HepG2 (cell line): ENCODE measurements around the gene ACSM6. TPM values are rescaled to one million over a fixed set of nuclear protein-coding genes. Genes with fewer than 3 reads are reported as not detected.

Experiments
- CEBPG ChIP-seq: IDR thresholded peaks from 2 replicates; pipeline ENCODE4 v1.6.1; 2016
- FUBP1 ChIP-seq: sonication (generic); formaldehyde crosslinking; IDR thresholded peaks from 2 replicates; pipeline ENCODE4 v1.5.1; 2020; ENCODE audit warnings: missing genetic modification reagents, mild to moderate bottlenecking, borderline replicate concordance
- GTF2F1 ChIP-seq: fragments of 150-350 bp; IDR thresholded peaks from 2 replicates; pipeline ENCODE4 v1.6.1; 2014; ENCODE audit warnings: low read length
- HDAC2 ChIP-seq: sonication (generic); formaldehyde crosslinking; IDR thresholded peaks from 2 replicates; pipeline ENCODE4 v1.4.0; 2020; ENCODE audit warnings: missing genetic modification reagents
- KAT8 ChIP-seq: IDR thresholded peaks from 2 replicates; pipeline ENCODE4 v1.6.1; 2016; ENCODE audit warnings: missing genetic modification reagents, missing compliant biosample characterization
- KMT2A ChIP-seq: sonication (generic); formaldehyde crosslinking; IDR thresholded peaks from 2 replicates; pipeline ENCODE4 v1.4.0; 2020; ENCODE audit warnings: missing genetic modification reagents
- KMT2B ChIP-seq: IDR thresholded peaks from 2 replicates; pipeline ENCODE4 v1.6.1; 2016; ENCODE audit warnings: missing genetic modification reagents, missing compliant biosample characterization
- NCOA5 ChIP-seq: sonication (generic); formaldehyde crosslinking; IDR thresholded peaks from 2 replicates; pipeline ENCODE4 v1.4.0; 2020; ENCODE audit warnings: missing genetic modification reagents
- PITX1 ChIP-seq: sonication (generic); formaldehyde crosslinking; IDR thresholded peaks from 2 replicates; pipeline ENCODE4 v1.5.1; 2020; ENCODE audit warnings: mild to moderate bottlenecking, missing genetic modification reagents
- TOPORS ChIP-seq: sonication (generic); formaldehyde crosslinking; IDR thresholded peaks from 2 replicates; pipeline ENCODE4 v1.8.0; 2023; ENCODE audit warnings: mild to moderate bottlenecking, missing genetic modification reagents
- TRIM22 ChIP-seq: fragments of 450-650 bp; IDR thresholded peaks from 2 replicates; pipeline ENCODE4 v1.6.1; 2017
- XRCC5 ChIP-seq: fragments of 200-400 bp; formaldehyde crosslinking; optimal IDR thresholded peaks from 2 replicates; pipeline ENCODE3; 2017; ENCODE audit warnings: mild to moderate bottlenecking, low read length
- ZFP36L2 ChIP-seq: sonication (generic); formaldehyde crosslinking; IDR thresholded peaks from 2 replicates; pipeline ENCODE4 v1.4.0; 2020; ENCODE audit warnings: missing genetic modification reagents
- ZFP91 ChIP-seq: sonication (generic); formaldehyde crosslinking; IDR thresholded peaks from 2 replicates; pipeline ENCODE4 v1.9.0; 2022; ENCODE audit warnings: missing genetic modification reagents, mild to moderate bottlenecking, borderline replicate concordance
- ZNF501 ChIP-seq: sonication (generic); formaldehyde crosslinking; IDR thresholded peaks from 2 replicates; pipeline ENCODE4 v1.5.1; 2020; ENCODE audit warnings: mild to moderate bottlenecking, moderate library complexity, missing genetic modification reagents
- ZNF747 ChIP-seq: sonication (generic); formaldehyde crosslinking; IDR thresholded peaks from 2 replicates; pipeline ENCODE4 v1.8.1; 2023; ENCODE audit warnings: missing genetic modification reagents, mild to moderate bottlenecking, borderline replicate concordance
- ZSCAN9 ChIP-seq: IDR thresholded peaks from 2 replicates; pipeline ENCODE4 v1.6.1; 2016; ENCODE audit warnings: borderline replicate concordance
- polyA plus RNA-seq, 8 experiments: library from polyadenylated mRNA; depleted of rRNA in 3 of 8; stranded (reverse) in 7 of 8; unstranded in 1 of 8; fragments of >200 nt; fragmentation: Illumina TruSeq in 4 of 8; extraction: Trizol in 4 of 8; gene quantifications; 2 replicates each; pipeline versions ENCODE4 v1.2.1 to v1.2.3, GENCODE V29; 2011 to 2016; ENCODE audit warnings: low read depth in 4 of 8, missing spikeins in 1 of 8, mixed read lengths in 1 of 8; ENCODE audit not compliant: insufficient read depth in 1 of 8
- total RNA-seq, 5 experiments: library from RNA; depleted of rRNA; stranded (reverse); fragments of >200 nt; fragmentation: Illumina TruSeq; extraction: Trizol; gene quantifications; 2 replicates each; pipeline ENCODE4 v1.2.3, GENCODE V29; 2016; ENCODE audit warnings: low read depth in 1 of 5
- TF ChIP-seq, protein P1 (sequence below): sonication (generic); formaldehyde crosslinking; IDR thresholded peaks from 2 replicates; pipeline ENCODE4 v1.5.1; 2020; ENCODE audit warnings: missing genetic modification reagents, mild to moderate bottlenecking, borderline replicate concordance
- TF ChIP-seq, protein P2 (sequence below): sonication (generic); formaldehyde crosslinking; IDR thresholded peaks from 2 replicates; pipeline ENCODE4 v1.4.0; 2020; ENCODE audit warnings: low read depth, mild to moderate bottlenecking, missing genetic modification reagents
- TF ChIP-seq, protein P3 (sequence below): sonication (generic); formaldehyde crosslinking; IDR thresholded peaks from 2 replicates; pipeline ENCODE4 v1.4.0; 2020; ENCODE audit warnings: missing genetic modification reagents

Gene ACSM6
- total and polyA plus RNA-seq, 2 of the 13 experiments (the other 11 are each of a cell fraction or from before 2014, with no cell fraction given): not detected

DNA sequence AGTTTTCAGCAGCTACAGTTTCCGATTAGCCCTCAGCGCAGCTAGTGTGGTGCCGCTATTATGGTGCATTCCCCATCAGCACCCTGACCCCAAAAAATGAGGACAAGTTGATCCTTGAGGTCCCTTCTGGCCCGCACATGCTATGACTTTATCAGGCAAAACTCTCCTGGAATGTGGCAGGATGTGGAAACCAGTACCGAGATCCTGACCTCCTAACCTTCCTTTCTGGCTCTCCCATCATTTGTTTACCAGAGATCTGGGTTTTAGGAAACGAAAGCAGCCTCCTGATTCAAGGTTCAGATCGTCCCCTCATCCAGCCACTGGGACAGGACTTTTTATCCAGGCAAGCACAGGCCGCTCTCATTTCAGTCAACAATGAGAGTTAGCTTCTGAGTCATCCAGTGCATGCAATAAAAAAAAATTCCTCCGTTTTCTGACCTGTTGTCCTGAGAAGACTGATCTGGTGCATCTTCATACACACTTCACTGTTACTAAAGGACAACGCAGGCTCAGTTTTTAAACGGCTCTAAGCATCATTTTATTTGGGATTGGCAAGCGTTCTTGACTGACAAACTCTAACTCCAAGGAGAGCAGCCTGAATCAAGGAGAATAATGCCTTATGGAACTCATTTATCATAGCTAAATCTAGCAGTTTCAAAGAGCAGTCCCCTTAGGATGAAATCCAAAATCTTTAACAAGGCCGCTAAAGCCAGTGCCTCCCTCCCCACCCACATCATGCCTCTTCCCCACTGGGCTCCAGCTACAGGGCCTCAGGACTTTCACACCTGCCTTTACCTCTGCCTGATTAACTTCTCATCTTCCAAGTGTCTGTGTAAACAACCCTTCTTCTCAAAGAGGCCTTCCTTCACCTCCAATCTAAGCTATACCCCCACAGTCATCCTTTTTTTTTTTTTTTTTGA is 79.6 kb downstream of the ACSM6 start (continued):
- TF ChIP-seq ZFP91: peak; percentile 49; the same call in 1 of the 2 replicates
- TF ChIP-seq, protein P1, sequence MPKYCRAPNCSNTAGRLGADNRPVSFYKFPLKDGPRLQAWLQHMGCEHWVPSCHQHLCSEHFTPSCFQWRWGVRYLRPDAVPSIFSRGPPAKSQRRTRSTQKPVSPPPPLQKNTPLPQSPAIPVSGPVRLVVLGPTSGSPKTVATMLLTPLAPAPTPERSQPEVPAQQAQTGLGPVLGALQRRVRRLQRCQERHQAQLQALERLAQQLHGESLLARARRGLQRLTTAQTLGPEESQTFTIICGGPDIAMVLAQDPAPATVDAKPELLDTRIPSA (CRISPR knock-in tag): no peak
- 0 out of 2 replicates have a peak, but pooled peaks have one; percentile 51 for TF ChIP-seq FUBP1
- TF ChIP-seq CEBPG (CRISPR knock-in tag): peak; percentile 48
- no peak for TF ChIP-seq ZFP36L2 (CRISPR knock-in tag)
- peak; percentile 91 for TF ChIP-seq KMT2A
- no peak; the same call in 1 of the 2 replicates for TF ChIP-seq ZNF501 (CRISPR knock-in tag)
- TF ChIP-seq, protein P2, sequence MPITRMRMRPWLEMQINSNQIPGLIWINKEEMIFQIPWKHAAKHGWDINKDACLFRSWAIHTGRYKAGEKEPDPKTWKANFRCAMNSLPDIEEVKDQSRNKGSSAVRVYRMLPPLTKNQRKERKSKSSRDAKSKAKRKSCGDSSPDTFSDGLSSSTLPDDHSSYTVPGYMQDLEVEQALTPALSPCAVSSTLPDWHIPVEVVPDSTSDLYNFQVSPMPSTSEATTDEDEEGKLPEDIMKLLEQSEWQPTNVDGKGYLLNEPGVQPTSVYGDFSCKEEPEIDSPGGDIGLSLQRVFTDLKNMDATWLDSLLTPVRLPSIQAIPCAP (CRISPR knock-in tag): no peak
- peak; percentile 39; the same call in 1 of the 2 replicates for TF ChIP-seq ZNF747 (CRISPR knock-in tag)
- TF ChIP-seq KAT8 (CRISPR knock-in tag): 0 out of 2 replicates have a peak, but pooled peaks have one; percentile 42
- peak; percentile 43; the same call in 1 of the 2 replicates for TF ChIP-seq ZSCAN9 (CRISPR knock-in tag)
- TF ChIP-seq GTF2F1: no peak
- TF ChIP-seq XRCC5: no peak
- 0 out of 2 replicates have a peak, but pooled peaks have one; percentile 19 for TF ChIP-seq KMT2B (CRISPR knock-in tag)
- TF ChIP-seq, protein P3, sequence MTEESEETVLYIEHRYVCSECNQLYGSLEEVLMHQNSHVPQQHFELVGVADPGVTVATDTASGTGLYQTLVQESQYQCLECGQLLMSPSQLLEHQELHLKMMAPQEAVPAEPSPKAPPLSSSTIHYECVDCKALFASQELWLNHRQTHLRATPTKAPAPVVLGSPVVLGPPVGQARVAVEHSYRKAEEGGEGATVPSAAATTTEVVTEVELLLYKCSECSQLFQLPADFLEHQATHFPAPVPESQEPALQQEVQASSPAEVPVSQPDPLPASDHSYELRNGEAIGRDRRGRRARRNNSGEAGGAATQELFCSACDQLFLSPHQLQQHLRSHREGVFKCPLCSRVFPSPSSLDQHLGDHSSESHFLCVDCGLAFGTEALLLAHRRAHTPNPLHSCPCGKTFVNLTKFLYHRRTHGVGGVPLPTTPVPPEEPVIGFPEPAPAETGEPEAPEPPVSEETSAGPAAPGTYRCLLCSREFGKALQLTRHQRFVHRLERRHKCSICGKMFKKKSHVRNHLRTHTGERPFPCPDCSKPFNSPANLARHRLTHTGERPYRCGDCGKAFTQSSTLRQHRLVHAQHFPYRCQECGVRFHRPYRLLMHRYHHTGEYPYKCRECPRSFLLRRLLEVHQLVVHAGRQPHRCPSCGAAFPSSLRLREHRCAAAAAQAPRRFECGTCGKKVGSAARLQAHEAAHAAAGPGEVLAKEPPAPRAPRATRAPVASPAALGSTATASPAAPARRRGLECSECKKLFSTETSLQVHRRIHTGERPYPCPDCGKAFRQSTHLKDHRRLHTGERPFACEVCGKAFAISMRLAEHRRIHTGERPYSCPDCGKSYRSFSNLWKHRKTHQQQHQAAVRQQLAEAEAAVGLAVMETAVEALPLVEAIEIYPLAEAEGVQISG (CRISPR knock-in tag): peak; percentile 57
- no peak for TF ChIP-seq TOPORS
- TF ChIP-seq NCOA5 (CRISPR knock-in tag): no peak
- TF ChIP-seq TRIM22: no peak
- peak; percentile 57; the same call in 1 of the 2 replicates for TF ChIP-seq PITX1 (CRISPR knock-in tag)
- peak; percentile 82 for TF ChIP-seq HDAC2 (CRISPR knock-in tag)
